Adrenal gland (tissue), 12 donors: ENCODE measurements around the gene CACNA1C. TPM values are rescaled to one million over a fixed set of nuclear protein-coding genes. Genes with fewer than 3 reads are reported as not detected.

Experiments used
- DNase-seq, 7 donors: peaks; one replicate each; pipeline ENCODE4 v3.0.0-alpha.2; 2019 to 2020
- H3K27ac ChIP-seq, 5 donors: fragments of 200-600 bp; sonication (generic) in 4 of 5; 1 replicate in 3 of 5; 2 replicates in 2 of 5; pipeline versions ENCODE4 v1.5.1 to v1.8.0; 2016 to 2020; ENCODE audit warnings: mild to moderate bottlenecking in 1 of 5
- H3K27me3 ChIP-seq: fragments of 200-600 bp; 2 replicates; pipeline ENCODE4 v1.8.0; 2021
- H3K36me3 ChIP-seq, 2 donors: fragments of 200-600 bp; replicated peaks in 1 of 2; 1 replicate in 1 of 2; 2 replicates in 1 of 2; pipeline versions ENCODE4 v1.5.1 to v1.8.0; 2018 to 2022
- H3K4me1 ChIP-seq, 2 donors: fragments of 200-600 bp; replicated peaks in 1 of 2; 1 replicate in 1 of 2; 2 replicates in 1 of 2; pipeline versions ENCODE4 v1.5.1 to v1.8.0; 2018 to 2021
- H3K4me3 ChIP-seq, 4 donors: fragments of 200-600 bp; sonication (generic) in 3 of 4; one replicate each; pipeline ENCODE4 v1.5.1; 2016 to 2018
- H3K9me3 ChIP-seq, 3 donors: fragments of 200-600 bp; sonication (generic) in 1 of 3; replicated peaks in 1 of 3; 1 replicate in 2 of 3; 2 replicates in 1 of 3; pipeline versions ENCODE4 v1.5.1 to v1.8.0; 2016 to 2021
- POLR2A ChIP-seq, 2 donors: fragments of 450-650 bp; IDR thresholded peaks; one replicate each; pipeline ENCODE4 v1.6.1; 2017; ENCODE audit warnings: antibody characterized with exemption in 2 of 2, mild to moderate bottlenecking in 2 of 2, moderate library complexity in 1 of 2
- WGBS, 4 donors: extraction: QIAGEN DNeasy Blood & Tissue Kit in 2 of 4; methylation state at CpG; one replicate each; pipeline versions ENCODE4 v1.1.5 to v1.1.7; 2013 to 2017; 5-methylcytosine and 5-hydroxymethylcytosine counted together
- intact Hi-C, 2 donors: fragments of 100-400 bp; cut with DNase I; formaldehyde crosslinking; loops; one replicate each; pipeline versions ENCODE4 v1.14.1 to v1.15.0; 2022 to 2023
- polyA plus RNA-seq, 3 donors: library from polyadenylated mRNA; stranded (reverse); fragments of 200-250 nt in 2 of 3; fragments of 350-450 nt in 1 of 3; fragmentation: Illumina TruSeq in 1 of 3; extraction: RNeasy Lipid Tissue Mini Kit (QIAGEN cat#74804) in 1 of 3; gene quantifications; one replicate each; pipeline ENCODE4 v1.2.3, GENCODE V29; 2013 to 2014
- total RNA-seq, 9 donors: library from RNA; depleted of rRNA in 4 of 9; stranded (reverse); fragments of >200 nt in 4 of 9; fragments of 120-200 nt in 1 of 9; fragmentation: NEBNext Ultra II Directional in 1 of 9; extraction: Animal tissue kit (Norgen Biotek cat#: 25700) in 1 of 9; gene quantifications; one replicate each; pipeline versions ENCODE4 v1.1.0 to v1.2.4, GENCODE V29; 2013 to 2023
- TF ChIP-seq, protein P1 (sequence below), 6 experiments: fragments of 450-650 bp in 4 of 6; fragments of 200-600 bp in 2 of 6; sonication (generic) in 1 of 6; IDR thresholded peaks; 1 replicate in 5 of 6; 2 replicates in 1 of 6; pipeline versions ENCODE4 v1.5.1 to v1.8.0; 2016 to 2021; ENCODE audit warnings: antibody characterized with exemption in 6 of 6, mild to moderate bottlenecking in 2 of 6, moderate library complexity in 1 of 6
- donor health status: healthy with polysubstance abuse.
- donor health status: Bipolar disorder and iron deficiency.
- donor health status: DM: yes; HTN: yes; CAD: no.
- donor health status: DM: no; HTN: no; CAD: no.
- donor health status: DM: no; HTN: no; CAD: no.
- donor health status: DM: yes; HTN: yes; CAD: no.

CACNA1C gene
- total and polyA plus RNA-seq, 12 donors, result 1.4 to 5.8 (median 3.5) TPM

DNA sequence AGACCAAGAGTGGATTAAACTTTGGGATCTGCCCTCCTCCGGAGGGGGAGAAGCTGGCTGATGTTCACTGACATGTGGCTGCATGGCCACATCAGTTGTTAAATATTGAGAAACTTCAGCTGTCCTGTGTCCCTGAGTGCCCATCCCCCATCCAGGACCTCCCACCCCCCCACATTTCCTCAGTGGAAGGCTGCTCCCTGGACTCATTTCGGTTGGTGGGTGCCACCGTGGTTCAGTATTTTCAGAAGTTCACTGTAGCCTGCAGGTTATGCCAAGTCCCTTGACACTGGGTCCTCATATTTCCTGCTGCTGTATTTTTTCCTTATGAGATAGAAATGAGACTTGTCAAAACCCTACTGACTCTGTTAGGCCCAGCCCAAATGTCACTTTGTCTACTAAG, 302.4 kb downstream of the CACNA1C start:
- no peak for TF ChIP-seq POLR2A (IDR thresholded peaks at IDR 0.05)
- TF ChIP-seq, protein P1, sequence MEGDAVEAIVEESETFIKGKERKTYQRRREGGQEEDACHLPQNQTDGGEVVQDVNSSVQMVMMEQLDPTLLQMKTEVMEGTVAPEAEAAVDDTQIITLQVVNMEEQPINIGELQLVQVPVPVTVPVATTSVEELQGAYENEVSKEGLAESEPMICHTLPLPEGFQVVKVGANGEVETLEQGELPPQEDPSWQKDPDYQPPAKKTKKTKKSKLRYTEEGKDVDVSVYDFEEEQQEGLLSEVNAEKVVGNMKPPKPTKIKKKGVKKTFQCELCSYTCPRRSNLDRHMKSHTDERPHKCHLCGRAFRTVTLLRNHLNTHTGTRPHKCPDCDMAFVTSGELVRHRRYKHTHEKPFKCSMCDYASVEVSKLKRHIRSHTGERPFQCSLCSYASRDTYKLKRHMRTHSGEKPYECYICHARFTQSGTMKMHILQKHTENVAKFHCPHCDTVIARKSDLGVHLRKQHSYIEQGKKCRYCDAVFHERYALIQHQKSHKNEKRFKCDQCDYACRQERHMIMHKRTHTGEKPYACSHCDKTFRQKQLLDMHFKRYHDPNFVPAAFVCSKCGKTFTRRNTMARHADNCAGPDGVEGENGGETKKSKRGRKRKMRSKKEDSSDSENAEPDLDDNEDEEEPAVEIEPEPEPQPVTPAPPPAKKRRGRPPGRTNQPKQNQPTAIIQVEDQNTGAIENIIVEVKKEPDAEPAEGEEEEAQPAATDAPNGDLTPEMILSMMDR (IDR thresholded peaks at IDR 0.05), result no peak
- H3K27ac ChIP-seq, result no peak overlapping the region
- DNase-seq, result no peak
- no peak overlapping the region for H3K4me3 ChIP-seq
- H3K4me1 ChIP-seq, result peaks cover 0 to 6% of the 10 kb centered on the region in 2 donors
- intact Hi-C loops, result no loop called here
- H3K27me3 ChIP-seq, result no peaks in the 10 kb centered on the region
- no peaks in the 10 kb centered on the region for H3K9me3 ChIP-seq
- no peaks in the 10 kb centered on the region for H3K36me3 ChIP-seq
- WGBS, 4 donors, result 68 to 100% (median 77%) methylated on average over 1 to 3 of the region's 3 CpGs

DNA sequence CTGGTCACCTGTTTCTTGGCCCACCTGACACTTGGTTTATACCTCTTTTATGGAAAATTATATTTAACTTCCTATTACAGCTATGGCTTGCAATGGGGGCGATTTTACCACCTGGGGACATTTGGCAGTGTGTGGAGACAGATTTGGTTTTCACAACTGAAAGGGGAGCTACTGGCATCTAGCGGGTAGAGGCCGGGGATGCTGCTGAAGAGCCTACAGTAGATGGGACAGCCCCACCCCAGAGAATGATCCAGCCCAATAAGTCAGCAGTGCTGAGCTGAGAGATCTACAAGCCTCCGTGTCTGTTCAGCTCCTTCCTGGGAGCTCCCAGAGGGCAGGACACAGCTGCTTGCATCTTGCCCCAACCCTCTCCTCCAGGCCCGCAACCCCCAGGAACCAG, 302.8 kb downstream of the CACNA1C start:
- intact Hi-C loops, result no loop called here
- DNase-seq, result no peak
- no peak overlapping the region for H3K4me3 ChIP-seq
- WGBS, 4 donors, result 65 to 94% (median 89%) methylated on average over 5 of the region's 5 CpGs
- H3K27ac ChIP-seq, result no peak overlapping the region
- H3K9me3 ChIP-seq, result no peaks in the 10 kb centered on the region
- TF ChIP-seq, protein P1 (IDR thresholded peaks at IDR 0.05), result no peak
- no peak for TF ChIP-seq POLR2A (IDR thresholded peaks at IDR 0.05)
- peaks cover 0 to 6% of the 10 kb centered on the region in 2 donors for H3K4me1 ChIP-seq
- H3K36me3 ChIP-seq, result no peaks in the 10 kb centered on the region
- H3K27me3 ChIP-seq, result no peaks in the 10 kb centered on the region

DNA sequence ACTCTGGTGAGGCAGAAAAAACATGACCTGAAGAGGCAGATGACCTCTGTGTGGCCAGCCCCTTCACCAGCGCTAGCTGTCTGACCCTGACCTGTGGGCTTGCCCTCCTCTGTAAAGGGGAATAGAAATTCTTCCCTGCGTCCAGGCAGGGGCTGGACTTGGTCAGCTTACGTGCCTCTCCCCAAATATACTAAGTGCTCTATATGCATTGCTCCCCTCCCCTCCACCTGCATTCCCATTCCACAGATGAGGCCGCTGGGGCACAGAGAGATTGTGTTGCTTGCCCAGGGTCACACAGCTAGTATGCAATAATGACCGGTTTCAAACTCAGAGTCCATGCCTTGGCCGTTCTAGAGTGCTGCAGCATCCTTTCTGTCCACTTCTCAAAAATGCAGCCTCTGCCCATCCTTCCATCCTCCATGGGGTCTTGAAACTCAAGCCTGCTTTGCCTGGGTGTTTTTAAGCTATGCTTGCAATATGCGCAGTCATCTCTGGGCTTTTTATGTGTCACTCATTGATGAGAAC, 303.9 kb downstream of the CACNA1C start:
- no peak for DNase-seq
- H3K27me3 ChIP-seq, result no peaks in the 10 kb centered on the region
- no peaks in the 10 kb centered on the region for H3K36me3 ChIP-seq
- no peaks in the 10 kb centered on the region for H3K9me3 ChIP-seq
- intact Hi-C loops, result no loop called here
- H3K27ac ChIP-seq, result no peak overlapping the region
- TF ChIP-seq POLR2A (IDR thresholded peaks at IDR 0.05), result no peak
- H3K4me3 ChIP-seq, result no peak overlapping the region
- peaks cover 0 to 6% of the 10 kb centered on the region in 2 donors for H3K4me1 ChIP-seq
- 81 to 96% (median 88%) methylated on average over 7 of the region's 7 CpGs for WGBS, 4 donors

DNA sequence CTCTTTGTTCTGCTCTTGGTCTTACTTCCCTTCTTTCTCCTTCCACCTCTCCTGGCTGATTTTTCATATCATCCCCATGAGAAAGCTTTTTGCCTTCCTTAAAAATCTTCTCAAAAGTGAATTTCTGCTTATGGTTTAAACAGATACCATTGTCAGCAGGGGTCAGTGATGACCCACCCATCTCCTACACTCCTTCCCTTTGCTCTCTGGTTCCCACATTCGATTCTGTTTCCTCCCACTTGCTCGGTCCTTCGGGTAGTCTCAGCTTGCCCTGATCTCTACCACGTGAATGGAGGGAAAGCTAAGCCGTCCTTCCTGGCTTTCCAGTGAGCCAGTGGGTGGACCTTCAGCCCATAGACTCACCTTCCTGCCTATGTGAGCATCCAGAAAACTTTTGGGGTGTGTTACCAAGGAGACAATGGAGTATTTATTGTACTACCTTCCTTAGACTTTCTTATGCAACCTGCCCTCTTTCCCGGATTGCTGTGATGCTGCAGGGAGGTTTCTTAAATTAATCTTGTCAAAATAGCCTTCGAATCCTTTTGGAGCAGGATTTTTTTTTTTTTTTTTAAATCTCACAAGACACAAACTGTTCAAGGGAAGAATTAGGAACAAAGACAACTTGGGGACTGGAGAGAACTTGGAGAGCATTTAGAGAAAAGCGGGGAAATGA, 306.3 kb downstream of the CACNA1C start:
- DNase-seq, result no peak
- WGBS, 4 donors, result 47 to 60% (median 56%) methylated on average over 8 of the region's 8 CpGs
- TF ChIP-seq, protein P1 (IDR thresholded peaks at IDR 0.05), result no peak
- TF ChIP-seq POLR2A (IDR thresholded peaks at IDR 0.05), result no peak
- H3K9me3 ChIP-seq, result no peaks in the 10 kb centered on the region
- intact Hi-C loops, result no loop called here
- no peak overlapping the region for H3K4me3 ChIP-seq
- peaks cover 0 to 6% of the 10 kb centered on the region in 2 donors for H3K4me1 ChIP-seq
- H3K36me3 ChIP-seq, result no peaks in the 10 kb centered on the region
- no peaks in the 10 kb centered on the region for H3K27me3 ChIP-seq
- no peak overlapping the region for H3K27ac ChIP-seq
